Ishikawa (cell line): Measurements from ENCODE around the gene RMRP.
A peak's percentile ranks its signal among the peaks of the same experiment; 100 is the strongest.

Source experiments
- CEBPB ChIP-seq: IDR thresholded peaks from 2 replicates; pipeline ENCODE4 v1.6.1; 2012
- CREB1 ChIP-seq: IDR thresholded peaks from 2 replicates; pipeline ENCODE4 v1.6.1; 2012; ENCODE audit warnings: low read depth
- EGR1 ChIP-seq: IDR thresholded peaks from 2 replicates; pipeline ENCODE4 v1.6.1; 2012
- EP300 ChIP-seq: IDR thresholded peaks from 2 replicates; pipeline ENCODE4 v1.6.1; 2012; ENCODE audit warnings: borderline replicate concordance
- FOXM1 ChIP-seq: IDR thresholded peaks from 2 replicates; pipeline ENCODE4 v1.6.1; 2012; ENCODE audit warnings: low read depth, borderline replicate concordance
- MAX ChIP-seq: IDR thresholded peaks from 2 replicates; pipeline ENCODE4 v1.6.1; 2012
- NFIC ChIP-seq: IDR thresholded peaks from 2 replicates; pipeline ENCODE4 v1.6.1; 2012
- RAD21 ChIP-seq: IDR thresholded peaks from 2 replicates; pipeline ENCODE4 v1.6.1; 2012; ENCODE audit warnings: low read depth
- REST ChIP-seq: IDR thresholded peaks from 2 replicates; pipeline ENCODE4 v1.6.1; 2012; ENCODE audit warnings: low read depth, mild to moderate bottlenecking
- TAF1 ChIP-seq: IDR thresholded peaks from 2 replicates; pipeline ENCODE4 v1.6.1; 2012; ENCODE audit warnings: low read depth, mild to moderate bottlenecking
- TCF12 ChIP-seq: IDR thresholded peaks from 2 replicates; pipeline ENCODE4 v1.6.1; 2012; ENCODE audit warnings: low read depth
- TEAD4 ChIP-seq: IDR thresholded peaks from 2 replicates; pipeline ENCODE4 v1.6.1; 2012
- USF1 ChIP-seq: IDR thresholded peaks from 2 replicates; pipeline ENCODE4 v1.6.1; 2012
- YY1 ChIP-seq: IDR thresholded peaks from 2 replicates; pipeline ENCODE4 v1.6.1; 2012; ENCODE audit warnings: low read depth
- ZBTB7A ChIP-seq: IDR thresholded peaks from 2 replicates; pipeline ENCODE4 v1.6.1; 2012; ENCODE audit warnings: low read depth

Gene RMRP

GRCh38 chr9:35700031-35700430 is 42.2 kb upstream of the RMRP start:
- no peak for TF ChIP-seq MAX
- no peak for TF ChIP-seq ZBTB7A
- TF ChIP-seq TCF12: no peak
- TF ChIP-seq EGR1: no peak
- TF ChIP-seq EP300: no peak

GRCh38 chr9:35698231-35698630 is 40.4 kb upstream of the RMRP start:
- TF ChIP-seq NFIC (no peak), USF1 (no peak), REST (no peak), TEAD4 (no peak)

- TF ChIP-seq USF1: no peak
- no peak for TF ChIP-seq NFIC
- TF ChIP-seq REST: no peak
- no peak for TF ChIP-seq CREB1
- TF ChIP-seq TAF1: no peak
- no peak for TF ChIP-seq EP300
- no peak for TF ChIP-seq TCF12
- TF ChIP-seq MAX: no peak
- TF ChIP-seq ZBTB7A: no peak
- no peak for TF ChIP-seq TEAD4
- TF ChIP-seq EGR1: no peak
- TF ChIP-seq RAD21: no peak
- TF ChIP-seq CEBPB: no peak
- no peak for TF ChIP-seq FOXM1
- TF ChIP-seq YY1: no peak
Measured at GRCh38 chr9:35697486-35697885, 39.7 kb upstream of the RMRP start.

GRCh38 chr9:35696520-35697215 is 38.8 kb upstream of the RMRP start:
- TF ChIP-seq RAD21 (peak; percentile 63), TAF1 (no peak), USF1 (no peak), TEAD4 (no peak), ZBTB7A (no peak)

GRCh38 chr9:35695943-35696401 is 38.2 kb upstream of the RMRP start:
- TF ChIP-seq RAD21 (no peak), FOXM1 (no peak), ZBTB7A (no peak), TCF12 (no peak), EP300 (no peak), NFIC (no peak), MAX (no peak), YY1 (no peak), TAF1 (no peak), TEAD4 (no peak), CEBPB (no peak)

GRCh38 chr9:35691757-35692301 is 34.0 kb upstream of the RMRP start:
- no peak for TF ChIP-seq USF1
- no peak for TF ChIP-seq RAD21
- no peak for TF ChIP-seq REST
- no peak for TF ChIP-seq CREB1
- TF ChIP-seq ZBTB7A: no peak
- no peak for TF ChIP-seq NFIC
- TF ChIP-seq YY1: no peak
- no peak for TF ChIP-seq TAF1
- TF ChIP-seq EGR1: no peak
- no peak for TF ChIP-seq FOXM1
- no peak for TF ChIP-seq TEAD4
- TF ChIP-seq CEBPB: no peak
- TF ChIP-seq EP300: no peak
- no peak for TF ChIP-seq MAX
- no peak for TF ChIP-seq TCF12
